Testis (tissue), 3 donors: Measurements from ENCODE around the gene PLCB2. TPM values are rescaled to one million over a fixed set of nuclear protein-coding genes. Genes with fewer than 3 reads are reported as not detected.

ENCODE experiments used
- DNase-seq: peaks from one replicate; pipeline ENCODE4 v3.0.0-alpha.2; 2019
- H3K27ac ChIP-seq, 2 donors: fragments of 200-600 bp; sonication (generic); one replicate each; pipeline ENCODE4 v1.5.1; 2019
- H3K27me3 ChIP-seq: fragments of 200-600 bp; sonication (generic); one replicate; pipeline ENCODE4 v1.5.1; 2019
- H3K36me3 ChIP-seq: fragments of 200-600 bp; sonication (generic); one replicate; pipeline ENCODE4 v1.5.1; 2017; ENCODE audit warnings: low read depth; ENCODE audit errors: missing control alignments
- H3K4me1 ChIP-seq: fragments of 200-600 bp; sonication (generic); one replicate; pipeline ENCODE4 v1.5.1; 2019
- H3K4me3 ChIP-seq, 2 donors: fragments of 200-600 bp; sonication (generic); one replicate each; pipeline ENCODE4 v1.5.1; 2017 to 2019
- H3K9me3 ChIP-seq: fragments of 200-600 bp; sonication (generic); one replicate; pipeline ENCODE4 v1.5.1; 2017
- POLR2A ChIP-seq: fragments of 450-650 bp; IDR thresholded peaks from one replicate; pipeline ENCODE4 v1.6.1; 2017; ENCODE audit warnings: antibody characterized with exemption, mild to moderate bottlenecking, moderate library complexity
- WGBS, 2 donors: methylation state at CpG; one replicate each; pipeline ENCODE4 v1.1.5; 2018; 5-methylcytosine and 5-hydroxymethylcytosine counted together
- intact Hi-C: fragments of 100-400 bp; cut with DNase I; formaldehyde crosslinking; loops from one replicate; pipeline ENCODE4 v1.15.1; 2023; ENCODE audit warnings: low total_unique reads
- polyA plus RNA-seq: library from polyadenylated mRNA; stranded (reverse); fragments of 350-450 nt; fragmentation: Illumina TruSeq; extraction: RNeasy Lipid Tissue Mini Kit (QIAGEN cat#74804); gene quantifications from one replicate; pipeline ENCODE4 v1.2.3, GENCODE V29; 2014; ENCODE audit warnings: low read depth, low replicate concordance; ENCODE audit not compliant: insufficient read depth
- total RNA-seq, 2 donors: library from RNA; depleted of rRNA; stranded (reverse); fragments of >200 nt; gene quantifications; one replicate each; pipeline ENCODE4 v1.2.3, GENCODE V29; 2016
- TF ChIP-seq, protein P1 (sequence below), 3 experiments: fragments of 450-650 bp in 2 of 3; fragments of 200-600 bp in 1 of 3; sonication (generic) in 1 of 3; IDR thresholded peaks; one replicate each; pipeline ENCODE4 v1.5.1; 2016 to 2019; ENCODE audit warnings: antibody characterized with exemption in 3 of 3, mild to moderate bottlenecking in 2 of 3, moderate library complexity in 1 of 3

The PLCB2 gene
- total and polyA plus RNA-seq, 3 donors from 2014 or later: 8.8 to 13.6 (median 9.7) TPM

DNA sequence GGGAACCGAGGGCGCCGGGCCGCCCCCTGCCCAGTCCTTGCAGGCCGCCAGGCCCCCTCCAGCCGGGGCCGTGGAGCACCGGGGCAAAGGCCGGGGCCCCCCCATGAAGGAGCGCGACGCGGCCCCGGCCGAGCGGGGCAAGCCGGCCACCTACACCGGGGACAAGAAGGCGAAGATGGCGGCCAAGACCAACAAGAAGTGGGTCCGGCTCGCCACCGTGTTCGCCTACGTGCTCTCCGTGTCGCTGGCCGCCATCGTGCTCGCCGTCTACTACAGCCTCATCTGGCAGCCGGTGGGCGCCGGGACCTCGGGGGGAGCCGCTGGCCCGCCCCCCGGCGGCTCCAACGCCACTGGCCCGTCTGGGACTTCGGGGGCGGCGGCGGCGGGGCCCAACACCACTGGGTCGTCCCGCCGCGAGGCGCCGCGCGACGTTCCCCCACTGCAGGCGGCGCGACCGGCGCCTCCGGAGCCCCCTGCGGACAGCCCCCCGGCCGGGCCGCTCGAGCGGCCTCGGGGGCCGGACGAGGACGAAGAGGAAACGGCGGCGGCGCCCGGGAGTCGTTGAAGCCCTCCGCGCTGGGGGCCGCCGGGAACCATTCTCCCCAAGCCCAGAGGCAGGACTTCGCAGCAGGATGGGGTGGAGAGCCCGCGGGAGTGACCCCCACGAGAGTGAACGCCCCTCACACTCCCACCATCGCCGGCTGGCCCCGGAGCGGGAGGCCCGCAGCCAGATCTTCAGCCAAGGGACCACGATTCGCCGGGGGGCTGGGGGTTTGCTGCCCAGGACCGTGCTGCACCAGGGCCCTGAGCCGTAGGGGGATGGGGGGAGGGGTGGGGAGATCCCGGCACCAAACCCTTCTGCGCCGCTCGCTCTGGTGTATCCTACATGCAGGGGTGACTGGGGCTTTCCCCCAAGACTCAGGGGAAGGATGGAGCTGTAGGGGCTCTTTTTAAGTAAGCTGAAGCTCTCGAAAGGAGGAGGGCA is 16.5 kb upstream of the PLCB2 start:
- Histone ChIP-seq H3K4me1 (peaks cover 12% of the 10 kb centered on the region), H3K36me3 (no peaks in the 10 kb centered on the region), H3K27ac (peak overlapping the region in 1 of 2 donors; percentile 87), H3K4me3 (peak overlapping the region; percentile 70 to 81), H3K9me3 (no peaks in the 10 kb centered on the region), H3K27me3 (no peaks in the 10 kb centered on the region)
- TF ChIP-seq POLR2A: no peak
- TF ChIP-seq, protein P1, sequence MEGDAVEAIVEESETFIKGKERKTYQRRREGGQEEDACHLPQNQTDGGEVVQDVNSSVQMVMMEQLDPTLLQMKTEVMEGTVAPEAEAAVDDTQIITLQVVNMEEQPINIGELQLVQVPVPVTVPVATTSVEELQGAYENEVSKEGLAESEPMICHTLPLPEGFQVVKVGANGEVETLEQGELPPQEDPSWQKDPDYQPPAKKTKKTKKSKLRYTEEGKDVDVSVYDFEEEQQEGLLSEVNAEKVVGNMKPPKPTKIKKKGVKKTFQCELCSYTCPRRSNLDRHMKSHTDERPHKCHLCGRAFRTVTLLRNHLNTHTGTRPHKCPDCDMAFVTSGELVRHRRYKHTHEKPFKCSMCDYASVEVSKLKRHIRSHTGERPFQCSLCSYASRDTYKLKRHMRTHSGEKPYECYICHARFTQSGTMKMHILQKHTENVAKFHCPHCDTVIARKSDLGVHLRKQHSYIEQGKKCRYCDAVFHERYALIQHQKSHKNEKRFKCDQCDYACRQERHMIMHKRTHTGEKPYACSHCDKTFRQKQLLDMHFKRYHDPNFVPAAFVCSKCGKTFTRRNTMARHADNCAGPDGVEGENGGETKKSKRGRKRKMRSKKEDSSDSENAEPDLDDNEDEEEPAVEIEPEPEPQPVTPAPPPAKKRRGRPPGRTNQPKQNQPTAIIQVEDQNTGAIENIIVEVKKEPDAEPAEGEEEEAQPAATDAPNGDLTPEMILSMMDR (IDR thresholded peaks at IDR 0.05): no peak
- 3 to 11% methylated on average over 3 to 66 of the region's 101 CpGs for WGBS, 2 donors
- intact Hi-C loops: no loop called here
- peak; percentile 51 for DNase-seq

DNA sequence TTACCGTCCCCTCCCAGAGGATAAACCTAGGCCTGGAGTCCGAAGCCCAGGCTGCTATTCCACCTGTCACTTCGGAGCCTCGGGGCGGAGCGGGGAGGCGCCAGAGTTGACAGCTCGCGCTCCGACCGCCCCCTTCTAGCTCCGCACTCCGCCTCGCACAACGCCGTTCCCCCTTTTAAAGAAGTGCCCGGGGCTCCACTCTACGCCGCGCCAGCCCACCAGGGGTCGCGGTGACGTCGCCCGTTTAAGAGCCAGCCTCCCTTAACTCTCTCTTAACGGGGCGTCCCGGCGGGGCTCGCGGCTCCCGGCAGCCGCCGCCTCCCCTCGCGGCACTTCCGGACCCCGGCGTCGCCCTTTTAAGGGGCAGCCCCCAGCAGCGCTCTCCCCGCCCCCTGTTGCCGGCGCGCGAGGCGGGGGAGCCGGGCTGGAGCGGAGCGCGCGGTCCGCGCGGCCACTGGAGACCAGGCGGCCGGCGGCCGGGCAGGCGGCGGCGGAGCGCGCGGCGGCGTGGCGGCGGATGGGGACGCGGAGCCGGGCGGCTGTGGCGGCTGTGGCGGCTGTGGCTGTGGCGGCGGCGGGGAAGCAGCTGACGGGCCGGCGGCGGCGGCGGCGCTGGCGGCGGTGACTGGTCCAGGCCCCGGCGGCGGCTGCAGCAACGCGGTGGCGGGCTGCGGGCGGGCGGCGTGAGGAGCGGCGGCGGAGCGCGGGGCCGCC is 15.7 kb upstream of the PLCB2 start, which contains the start of gene INAFM2:
TSS of gene INAFM2 (plus strand) at position 454 of the 714 bp plus-strand sequence. CDS start 364 bp downstream, outside the sequence.
- intact Hi-C loops: no loop called here
- TF ChIP-seq, protein P1 (IDR thresholded peaks at IDR 0.05): peak; percentile 49 to 90 (median 77)
- TF ChIP-seq POLR2A: no peak
- Histone ChIP-seq H3K4me1 (peaks cover 12% of the 10 kb centered on the region), H3K27ac (peak within 1 kb of the TSS in 1 of 2 donors; percentile 87), H3K36me3 (no peaks in the 10 kb centered on the region), H3K9me3 (no peaks in the 10 kb centered on the region), H3K27me3 (no peaks in the 10 kb centered on the region), H3K4me3 (peak within 1 kb of the TSS; percentile 70 to 81)
- 0% methylated on average over 68 of the region's 103 CpGs; no CpG with 5 or more reads in 1 of the 2 donors for WGBS, 2 donors
- peak; percentile 93 for DNase-seq

DNA sequence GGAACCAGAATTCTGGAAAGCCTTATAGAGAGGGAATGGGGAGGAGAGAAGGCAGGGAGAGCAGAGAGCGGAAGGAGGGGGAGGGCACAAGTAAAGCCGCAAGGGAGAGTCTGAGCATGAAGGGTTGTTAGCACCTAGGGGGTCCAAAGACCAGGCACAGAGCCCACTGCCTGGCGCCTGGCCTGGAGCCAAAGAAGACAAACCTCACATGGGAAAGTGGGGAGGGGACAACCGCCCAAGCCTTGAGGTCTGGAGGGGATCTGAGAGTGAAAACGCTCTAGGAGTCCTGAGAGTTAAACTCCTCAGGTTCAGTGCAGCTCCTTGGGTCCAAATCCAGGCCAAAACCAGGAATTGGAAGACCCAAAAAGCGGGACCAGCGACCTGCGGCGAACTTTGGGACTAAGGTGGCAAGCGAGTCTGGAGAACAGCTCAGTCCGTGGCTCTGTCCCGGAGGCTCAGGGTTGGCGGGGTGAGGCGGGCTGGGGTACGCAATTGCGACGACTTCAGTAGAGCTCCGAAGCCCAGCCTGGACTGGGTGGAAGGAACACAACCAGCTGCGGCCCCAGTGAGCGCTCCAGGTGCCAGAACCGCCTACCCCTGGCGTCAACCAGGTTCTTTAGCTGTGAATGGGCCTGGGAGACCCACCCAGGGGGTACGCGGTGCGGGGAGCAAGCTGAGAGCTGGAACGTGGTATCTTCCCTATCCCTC is 14.9 kb upstream of the PLCB2 start:
- peak; percentile 28 for DNase-seq
- 46 to 48% methylated on average over 19 to 26 of the region's 26 CpGs for WGBS, 2 donors

DNA sequence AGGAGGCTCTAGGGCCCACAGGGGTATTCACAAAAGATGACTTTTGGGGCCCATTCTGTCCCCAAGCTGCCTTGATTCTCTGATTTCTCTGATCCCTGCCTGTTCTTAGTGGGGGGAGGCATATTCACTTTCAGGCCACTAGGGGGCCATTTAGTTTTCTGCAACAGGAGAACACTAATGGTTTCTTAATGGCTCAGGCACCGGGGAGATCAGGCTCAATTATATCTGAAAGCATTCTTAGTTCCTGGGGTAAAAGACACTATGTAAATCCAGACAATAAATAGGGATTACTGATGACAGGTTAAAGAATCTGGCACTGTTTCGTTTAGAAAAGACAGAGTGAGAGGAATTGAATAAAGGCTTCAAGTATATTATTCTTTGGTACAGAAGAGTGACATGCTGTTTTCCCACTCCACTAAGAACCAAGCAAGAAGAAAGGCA is 13.2 kb upstream of the PLCB2 start:
- H3K36me3 ChIP-seq: no peaks in the 10 kb centered on the region
- intact Hi-C loops: no loop called here

More for the DNA sequence above, 14.9 kb upstream of the PLCB2 start:
- Histone ChIP-seq H3K4me3 (peak overlapping the region; percentile 54 to 70), H3K36me3 (no peaks in the 10 kb centered on the region), H3K27ac (peak overlapping the region in 1 of 2 donors; percentile 68), H3K4me1 (peaks cover 12% of the 10 kb centered on the region), H3K9me3 (no peaks in the 10 kb centered on the region), H3K27me3 (no peaks in the 10 kb centered on the region)
- no peak for TF ChIP-seq POLR2A
- intact Hi-C loops: no loop called here

More for the DNA sequence above, 13.2 kb upstream of the PLCB2 start:
- WGBS, 2 donors: 0 to 5% methylated on average over 2 of the region's 2 CpGs
- Histone ChIP-seq H3K27ac (no peak overlapping the region), H3K4me3 (no peak overlapping the region), H3K27me3 (no peaks in the 10 kb centered on the region), H3K4me1 (peaks cover 10% of the 10 kb centered on the region), H3K9me3 (no peaks in the 10 kb centered on the region)
- DNase-seq: peak; percentile 82
- TF ChIP-seq, protein P1 (IDR thresholded peaks at IDR 0.05): peak; percentile 66 to 96 (median 84)
- no peak for TF ChIP-seq POLR2A
